OCI-LY7 (cell line): ENCODE measurements around the gene TCF12.

Source experiments
- EZH2phosphoT487 ChIP-seq: fragments of 200-600 bp; sonication (generic); IDR thresholded peaks from 2 replicates; pipeline ENCODE4 v1.6.1; 2018; ENCODE audit warnings: low read depth, borderline replicate concordance, mild to moderate bottlenecking, mixed run types, antibody characterized with exemption, low read length, moderate library complexity, mixed read lengths
- TF ChIP-seq, protein P1 (sequence below): fragments of 200-600 bp; sonication (generic); conservative IDR thresholded peaks from 2 replicates; pipeline ENCODE4 v1.5.1; 2014; ENCODE audit warnings: mild to moderate bottlenecking, antibody characterized with exemption, low read length, moderate library complexity, mixed read lengths

DNA sequence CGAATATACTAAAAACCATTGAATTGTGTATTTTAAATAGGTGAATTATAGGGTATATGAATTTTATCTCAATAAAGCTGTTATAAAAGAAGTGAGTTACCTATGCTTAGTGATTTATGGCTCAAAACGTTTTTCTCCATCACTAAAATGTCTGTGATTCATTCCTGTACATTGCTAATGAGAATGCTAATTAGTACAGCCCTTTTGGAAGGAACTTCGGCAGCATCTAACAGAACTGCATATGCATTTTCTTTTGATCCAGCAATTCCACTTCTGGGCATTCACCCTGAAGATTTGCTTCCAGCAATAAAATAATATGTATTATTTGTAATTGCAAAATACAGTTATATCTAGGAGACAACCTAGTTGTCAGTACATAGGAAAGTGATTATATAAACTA lies 53.6 kb downstream of the TCF12 start:
- TF ChIP-seq, protein P1, sequence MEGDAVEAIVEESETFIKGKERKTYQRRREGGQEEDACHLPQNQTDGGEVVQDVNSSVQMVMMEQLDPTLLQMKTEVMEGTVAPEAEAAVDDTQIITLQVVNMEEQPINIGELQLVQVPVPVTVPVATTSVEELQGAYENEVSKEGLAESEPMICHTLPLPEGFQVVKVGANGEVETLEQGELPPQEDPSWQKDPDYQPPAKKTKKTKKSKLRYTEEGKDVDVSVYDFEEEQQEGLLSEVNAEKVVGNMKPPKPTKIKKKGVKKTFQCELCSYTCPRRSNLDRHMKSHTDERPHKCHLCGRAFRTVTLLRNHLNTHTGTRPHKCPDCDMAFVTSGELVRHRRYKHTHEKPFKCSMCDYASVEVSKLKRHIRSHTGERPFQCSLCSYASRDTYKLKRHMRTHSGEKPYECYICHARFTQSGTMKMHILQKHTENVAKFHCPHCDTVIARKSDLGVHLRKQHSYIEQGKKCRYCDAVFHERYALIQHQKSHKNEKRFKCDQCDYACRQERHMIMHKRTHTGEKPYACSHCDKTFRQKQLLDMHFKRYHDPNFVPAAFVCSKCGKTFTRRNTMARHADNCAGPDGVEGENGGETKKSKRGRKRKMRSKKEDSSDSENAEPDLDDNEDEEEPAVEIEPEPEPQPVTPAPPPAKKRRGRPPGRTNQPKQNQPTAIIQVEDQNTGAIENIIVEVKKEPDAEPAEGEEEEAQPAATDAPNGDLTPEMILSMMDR, result no peak
- no peak for TF ChIP-seq EZH2phosphoT487
